Adrenal gland (tissue), 12 donors: ENCODE data around the gene EEF1E1. TPM values are rescaled to one million over a fixed set of nuclear protein-coding genes. Genes with fewer than 3 reads are reported as not detected.

Experiments used
- DNase-seq, 7 donors: peaks; one replicate each; pipeline ENCODE4 v3.0.0-alpha.2; 2019 to 2020
- H3K27ac ChIP-seq, 5 donors: fragments of 200-600 bp; sonication (generic) in 4 of 5; 1 replicate in 3 of 5; 2 replicates in 2 of 5; pipeline versions ENCODE4 v1.5.1 to v1.8.0; 2016 to 2020; ENCODE audit warnings: mild to moderate bottlenecking in 1 of 5
- H3K27me3 ChIP-seq: fragments of 200-600 bp; 2 replicates; pipeline ENCODE4 v1.8.0; 2021
- H3K36me3 ChIP-seq, 2 donors: fragments of 200-600 bp; replicated peaks in 1 of 2; 1 replicate in 1 of 2; 2 replicates in 1 of 2; pipeline versions ENCODE4 v1.5.1 to v1.8.0; 2018 to 2022
- H3K4me1 ChIP-seq, 2 donors: fragments of 200-600 bp; replicated peaks in 1 of 2; 1 replicate in 1 of 2; 2 replicates in 1 of 2; pipeline versions ENCODE4 v1.5.1 to v1.8.0; 2018 to 2021
- H3K4me3 ChIP-seq, 4 donors: fragments of 200-600 bp; sonication (generic) in 3 of 4; one replicate each; pipeline ENCODE4 v1.5.1; 2016 to 2018
- H3K9me3 ChIP-seq, 3 donors: fragments of 200-600 bp; sonication (generic) in 1 of 3; replicated peaks in 1 of 3; 1 replicate in 2 of 3; 2 replicates in 1 of 3; pipeline versions ENCODE4 v1.5.1 to v1.8.0; 2016 to 2021
- CTCF ChIP-seq, 6 experiments: fragments of 450-650 bp in 4 of 6; fragments of 200-600 bp in 2 of 6; sonication (generic) in 1 of 6; IDR thresholded peaks; 1 replicate in 5 of 6; 2 replicates in 1 of 6; pipeline versions ENCODE4 v1.5.1 to v1.8.0; 2016 to 2021; ENCODE audit warnings: antibody characterized with exemption in 6 of 6, mild to moderate bottlenecking in 2 of 6, moderate library complexity in 1 of 6
- POLR2A ChIP-seq, 2 donors: fragments of 450-650 bp; IDR thresholded peaks; one replicate each; pipeline ENCODE4 v1.6.1; 2017; ENCODE audit warnings: antibody characterized with exemption in 2 of 2, mild to moderate bottlenecking in 2 of 2, moderate library complexity in 1 of 2
- WGBS, 4 donors: extraction: QIAGEN DNeasy Blood & Tissue Kit in 2 of 4; methylation state at CpG; one replicate each; pipeline versions ENCODE4 v1.1.5 to v1.1.7; 2013 to 2017; 5-methylcytosine and 5-hydroxymethylcytosine counted together
- intact Hi-C, 2 donors: fragments of 100-400 bp; cut with DNase I; formaldehyde crosslinking; loops; one replicate each; pipeline versions ENCODE4 v1.14.1 to v1.15.0; 2022 to 2023
- polyA plus RNA-seq, 3 donors: library from polyadenylated mRNA; stranded (reverse); fragments of 200-250 nt in 2 of 3; fragments of 350-450 nt in 1 of 3; fragmentation: Illumina TruSeq in 1 of 3; extraction: RNeasy Lipid Tissue Mini Kit (QIAGEN cat#74804) in 1 of 3; gene quantifications; one replicate each; pipeline ENCODE4 v1.2.3, GENCODE V29; 2013 to 2014
- total RNA-seq, 9 donors: library from RNA; depleted of rRNA in 4 of 9; stranded (reverse); fragments of >200 nt in 4 of 9; fragments of 120-200 nt in 1 of 9; fragmentation: NEBNext Ultra II Directional in 1 of 9; extraction: Animal tissue kit (Norgen Biotek cat#: 25700) in 1 of 9; gene quantifications; one replicate each; pipeline versions ENCODE4 v1.1.0 to v1.2.4, GENCODE V29; 2013 to 2023
- donor health status: healthy with polysubstance abuse.
- donor health status: Bipolar disorder and iron deficiency.
- donor health status: DM: yes; HTN: yes; CAD: no.
- donor health status: DM: no; HTN: no; CAD: no.
- donor health status: DM: no; HTN: no; CAD: no.
- donor health status: DM: yes; HTN: yes; CAD: no.

The EEF1E1 gene
- total and polyA plus RNA-seq, 12 donors: 18.1 to 95.8 (median 31.8) TPM

- H3K27me3 ChIP-seq: no peaks in the 10 kb centered on the region
- peaks cover 0 to 12% of the 10 kb centered on the region in 2 donors for H3K4me1 ChIP-seq
- no peak overlapping the region for H3K27ac ChIP-seq
- peaks cover 0 to 12% of the 10 kb centered on the region in 2 donors for H3K36me3 ChIP-seq
- H3K9me3 ChIP-seq: no peaks in the 10 kb centered on the region
- DNase-seq: no peak
- TF ChIP-seq CTCF (IDR thresholded peaks at IDR 0.05) (peak; percentile 15 to 46 (median 32)), POLR2A (IDR thresholded peaks at IDR 0.05) (no peak)
- intact Hi-C loops: loop anchor here in 1 of 2 donors (5.0 kb wide), 1 partner anchor 337 kb away; no protein-coding TSS in a partner anchor
- H3K4me3 ChIP-seq: no peak overlapping the region
These were observed 43.2 kb downstream of the EEF1E1 start for GRCh38 chr6:8059129-8059528.

GRCh38 chr6:8057793-8058192, 44.6 kb downstream of the EEF1E1 start:
- Histone ChIP-seq H3K4me3 (no peak overlapping the region), H3K9me3 (no peaks in the 10 kb centered on the region), H3K27ac (no peak overlapping the region), H3K36me3 (peaks cover 0 to 12% of the 10 kb centered on the region in 2 donors), H3K27me3 (no peaks in the 10 kb centered on the region), H3K4me1 (peaks cover 0 to 4% of the 10 kb centered on the region in 2 donors)
- 88 to 94% (median 93%) methylated on average over 3 of the region's 3 CpGs for WGBS, 4 donors
- no peak for TF ChIP-seq CTCF (IDR thresholded peaks at IDR 0.05)
- no peak for TF ChIP-seq POLR2A (IDR thresholded peaks at IDR 0.05)
- intact Hi-C loops: loop anchor here in 1 of 2 donors (5.0 kb wide), 1 partner anchor 335 kb away; no protein-coding TSS in a partner anchor
- DNase-seq: no peak

GRCh38 chr6:8057263-8057662, 45.1 kb downstream of the EEF1E1 start:
- WGBS, 4 donors: 89 to 91% (median 90%) methylated on average over 4 of the region's 4 CpGs
- Histone ChIP-seq H3K27me3 (no peaks in the 10 kb centered on the region), H3K27ac (no peak overlapping the region), H3K9me3 (no peaks in the 10 kb centered on the region), H3K36me3 (peaks cover 0 to 12% of the 10 kb centered on the region in 2 donors), H3K4me1 (peaks cover 0 to 4% of the 10 kb centered on the region in 2 donors), H3K4me3 (no peak overlapping the region)
- DNase-seq: no peak
- intact Hi-C loops: loop anchor here in 1 of 2 donors (5.0 kb wide), 1 partner anchor 335 kb away; no protein-coding TSS in a partner anchor
- no peak for TF ChIP-seq POLR2A (IDR thresholded peaks at IDR 0.05)
- TF ChIP-seq CTCF (IDR thresholded peaks at IDR 0.05): no peak

- TF ChIP-seq POLR2A (IDR thresholded peaks at IDR 0.05) (no peak), CTCF (IDR thresholded peaks at IDR 0.05) (no peak)
- H3K4me3 ChIP-seq: no peak overlapping the region
- H3K27ac ChIP-seq: no peak overlapping the region
- DNase-seq: no peak
- H3K9me3 ChIP-seq: no peaks in the 10 kb centered on the region
- intact Hi-C loops: no loop called here
- no peaks in the 10 kb centered on the region for H3K27me3 ChIP-seq
- H3K36me3 ChIP-seq: no peaks in the 10 kb centered on the region
- H3K4me1 ChIP-seq: peaks cover 0 to 4% of the 10 kb centered on the region in 2 donors
- 88 to 96% (median 91%) methylated on average over 2 of the region's 2 CpGs for WGBS, 4 donors
These were observed 48.1 kb downstream of the EEF1E1 start for GRCh38 chr6:8054276-8054675.
